ENCODE results near the gene THAP7.

DNA sequence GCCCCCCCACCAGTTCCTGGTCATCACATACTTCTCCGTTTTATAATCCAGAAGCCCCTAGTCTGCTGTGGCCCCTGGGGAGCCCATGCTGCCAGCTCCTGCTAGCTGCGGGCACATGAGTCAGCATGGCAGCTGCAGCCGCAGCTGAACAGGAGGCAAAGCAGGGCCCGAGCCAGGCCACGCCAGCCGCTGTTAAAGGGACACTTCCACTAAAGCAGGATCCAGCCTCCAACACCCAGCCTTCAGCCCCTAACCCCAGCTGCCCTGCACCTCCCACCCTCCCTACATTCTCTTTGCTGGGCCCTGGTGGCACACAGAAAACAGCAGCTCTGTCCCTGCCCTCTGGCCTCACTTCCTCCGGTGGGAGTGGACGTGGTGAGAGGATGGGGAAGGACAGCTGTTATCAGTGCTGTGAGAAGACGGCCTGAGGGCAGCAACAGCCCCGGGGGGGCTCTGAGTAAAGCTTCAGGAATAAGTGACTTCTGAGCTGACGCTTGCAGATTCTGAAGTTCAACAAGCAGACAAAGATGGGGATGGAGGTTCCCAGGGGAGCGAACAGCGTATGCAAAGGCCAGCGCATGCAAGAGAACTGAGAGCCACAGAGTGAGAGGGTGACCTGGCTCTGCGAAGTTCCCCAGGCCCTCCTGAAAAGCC is 43.1 kb upstream of the THAP7 start:
- no peak for TF ChIP-seq TAF1 (IDR thresholded peaks at IDR 0.05; ENCODE audit: borderline replicate concordance, insufficient read depth, low read length)
- TF ChIP-seq POLR2AphosphoS5 (IDR thresholded peaks at IDR 0.05; ENCODE audit: low read depth, low read length), result no peak

Measured in PFSK-1 (cell line).